GM10847 (cell line): ENCODE results near the gene NFXL1.

Experiments
- POLR2A ChIP-seq: IDR thresholded peaks from 2 replicates; pipeline ENCODE4 v1.6.1; 2011; ENCODE audit not compliant: insufficient read length; ENCODE audit errors: extremely low read depth

NFXL1 gene

GRCh38 chr4:47814618-47815295 lies 99.6 kb downstream of the NFXL1 start:
- TF ChIP-seq POLR2A = no peak

- TF ChIP-seq POLR2A = no peak
Observed at GRCh38 chr4:47809654-47810203, 104.7 kb downstream of the NFXL1 start.

- TF ChIP-seq POLR2A = no peak
Observed at GRCh38 chr4:47804598-47804997, 109.8 kb downstream of the NFXL1 start.

GRCh38 chr4:47801481-47802002 lies 112.8 kb downstream of the NFXL1 start:
- no peak for TF ChIP-seq POLR2A

DNA sequence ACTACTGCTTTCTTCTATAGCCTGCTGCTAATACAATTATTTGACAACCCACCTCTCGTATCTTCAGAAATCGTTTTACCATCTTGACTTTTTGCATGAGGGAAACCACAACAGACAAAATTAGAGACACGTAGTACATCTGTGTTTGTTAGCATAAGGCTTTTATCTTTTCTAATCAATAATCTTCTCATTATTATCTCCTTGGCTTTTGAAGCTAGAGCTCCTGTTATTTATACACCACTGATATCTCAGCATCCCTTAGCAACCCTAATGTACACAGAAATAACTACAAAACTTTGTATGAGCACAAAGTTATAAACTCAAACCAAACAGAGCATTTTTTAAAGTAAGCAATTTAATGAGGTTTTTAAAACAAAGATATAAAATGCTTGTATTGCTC lies 116.2 kb downstream of the NFXL1 start:
- TF ChIP-seq POLR2A = no peak
